Transverse colon (tissue), 4 donors: ENCODE data around the gene PTGR3. TPM values are rescaled to one million over a fixed set of nuclear protein-coding genes. Genes with fewer than 3 reads are reported as not detected.

Source experiments
- DNase-seq: peaks from one replicate; pipeline ENCODE4 v3.0.0-alpha.2; 2019
- H3K27ac ChIP-seq, 4 donors: fragments of 200-600 bp; sonication (generic); 2 replicates each; pipeline ENCODE4 v1.5.1; 2016 to 2018; ENCODE audit warnings: inconsistent platforms in 4 of 4
- H3K27me3 ChIP-seq: fragments of 200-600 bp; sonication (generic); 2 replicates; pipeline ENCODE4 v1.5.1; 2017; ENCODE audit warnings: inconsistent platforms
- H3K36me3 ChIP-seq, 4 donors: fragments of 200-600 bp; sonication (generic); 2 replicates each; pipeline ENCODE4 v1.5.1; 2017 to 2019; ENCODE audit warnings: inconsistent platforms in 4 of 4
- H3K4me1 ChIP-seq, 4 donors: fragments of 200-600 bp; sonication (generic); 2 replicates each; pipeline ENCODE4 v1.5.1; 2017 to 2020; ENCODE audit warnings: inconsistent platforms in 4 of 4
- H3K4me3 ChIP-seq, 4 donors: fragments of 200-600 bp; sonication (generic); 1 replicate in 1 of 4; 2 replicates in 3 of 4; pipeline versions ENCODE4 v1.5.1 to v1.6.1; 2017 to 2019; ENCODE audit warnings: inconsistent platforms in 4 of 4
- H3K9me3 ChIP-seq, 2 donors: fragments of 200-600 bp; sonication (generic); 2 replicates each; pipeline ENCODE4 v1.5.1; 2017 to 2019; ENCODE audit warnings: inconsistent platforms in 2 of 2
- CTCF ChIP-seq, 5 experiments: fragments of 200-600 bp in 3 of 5; fragments of 450-650 bp in 2 of 5; sonication (generic) in 3 of 5; IDR thresholded peaks; 1 replicate in 2 of 5; 2 replicates in 3 of 5; pipeline ENCODE4 v1.5.1; 2016 to 2017; ENCODE audit warnings: antibody characterized with exemption in 5 of 5, inconsistent platforms in 3 of 5, mild to moderate bottlenecking in 2 of 5, moderate library complexity in 1 of 5
- EP300 ChIP-seq: sonication (generic); formaldehyde crosslinking; IDR thresholded peaks from one replicate; pipeline ENCODE4 v1.6.1; 2017; ENCODE audit warnings: antibody characterized with exemption, low read depth
- POLR2A ChIP-seq: fragments of 450-650 bp; IDR thresholded peaks from one replicate; pipeline ENCODE4 v1.6.1; 2016; ENCODE audit warnings: antibody characterized with exemption, mild to moderate bottlenecking, moderate library complexity
- POLR2AphosphoS5 ChIP-seq, 3 donors: sonication (generic); formaldehyde crosslinking; IDR thresholded peaks; one replicate each; pipeline ENCODE4 v1.6.1; 2016; ENCODE audit warnings: antibody characterized with exemption in 3 of 3
- whole genome bisulfite sequencing, 2 donors: methylation state at CpG; one replicate each; pipeline ENCODE4 v1.1.5; 2018; ENCODE audit warnings: low coverage in 1 of 2; 5-methylcytosine and 5-hydroxymethylcytosine counted together
- in situ Hi-C, 4 donors: fragments of 200-750 bp; cut with MboI; loops; one replicate each; pipeline versions ENCODE4 v1.15.0 to v1.15.1; 2017; ENCODE audit warnings: low sequenced_read_pairs in 3 of 4, low pct_ligation_motif_present in 1 of 4, low pct_unique_long_range_greater_than_20kb in 1 of 4
- intact Hi-C: fragments of 100-400 bp; cut with DNase I; formaldehyde crosslinking; loops from one replicate; pipeline ENCODE4 v1.15.1; 2023; ENCODE audit warnings: low total_unique reads
- total RNA-seq, 4 donors: library from RNA; depleted of rRNA; stranded (reverse); fragments of >200 nt; gene quantifications; one replicate each; pipeline ENCODE4 v1.1.0, GENCODE V29; 2016

The PTGR3 gene
- total RNA-seq, 4 donors from 2014 or later = 10.1 to 45.9 (median 23.4) TPM

GRCh38 chr18:75235896-75236295, 27.0 kb upstream of the PTGR3 start:
- Histone ChIP-seq H3K9me3 (no peaks in the 10 kb centered on the region), H3K36me3 (no peaks in the 10 kb centered on the region), H3K27me3 (no peaks in the 10 kb centered on the region), H3K4me3 (no peak overlapping the region), H3K4me1 (peaks cover 0 to 8% (median 3%) of the 10 kb centered on the region in 4 donors), H3K27ac (no peak overlapping the region)
- in situ Hi-C loops (no loop called here), intact Hi-C loops (no loop called here)
- TF ChIP-seq POLR2AphosphoS5 (IDR thresholded peaks at IDR 0.05) = no peak
- TF ChIP-seq CTCF (IDR thresholded peaks at IDR 0.05) = no peak
- DNase-seq = no peak
- WGBS, 2 donors = 94 to 100% methylated on average over 2 to 13 of the region's 13 CpGs

GRCh38 chr18:75234901-75235300, 26.0 kb upstream of the PTGR3 start:
- Histone ChIP-seq H3K4me3 (no peak overlapping the region), H3K27ac (no peak overlapping the region), H3K36me3 (no peaks in the 10 kb centered on the region), H3K27me3 (no peaks in the 10 kb centered on the region), H3K4me1 (peaks cover 0 to 10% (median 4%) of the 10 kb centered on the region in 4 donors), H3K9me3 (no peaks in the 10 kb centered on the region)
- no peak for DNase-seq
- intact Hi-C loops = no loop called here
- 85 to 89% methylated on average over 9 to 12 of the region's 12 CpGs for WGBS, 2 donors
- in situ Hi-C loops = no loop called here
- TF ChIP-seq POLR2A (no peak), POLR2AphosphoS5 (IDR thresholded peaks at IDR 0.05) (no peak), CTCF (IDR thresholded peaks at IDR 0.05) (no peak), EP300 (no peak)

GRCh38 chr18:75231053-75231406, 22.1 kb upstream of the PTGR3 start:
- intact Hi-C loops (no loop called here), in situ Hi-C loops (no loop called here)
- H3K36me3 ChIP-seq = no peaks in the 10 kb centered on the region
- DNase-seq = no peak
- H3K27ac ChIP-seq = no peak overlapping the region
- H3K27me3 ChIP-seq = no peaks in the 10 kb centered on the region
- H3K4me1 ChIP-seq = peaks cover 12 to 28% (median 18%) of the 10 kb centered on the region in 4 donors
- no peak overlapping the region for H3K4me3 ChIP-seq
- H3K9me3 ChIP-seq = no peaks in the 10 kb centered on the region
- TF ChIP-seq CTCF (IDR thresholded peaks at IDR 0.05) = no peak
- TF ChIP-seq EP300 = no peak
- no peak for TF ChIP-seq POLR2A
- TF ChIP-seq POLR2AphosphoS5 (IDR thresholded peaks at IDR 0.05) = no peak
- WGBS, 2 donors = 83 to 87% methylated on average over 1 to 5 of the region's 5 CpGs

GRCh38 chr18:75230163-75231052, 21.5 kb upstream of the PTGR3 start:
- in situ Hi-C loops = no loop called here
- Histone ChIP-seq H3K36me3 (no peaks in the 10 kb centered on the region), H3K27me3 (no peaks in the 10 kb centered on the region), H3K4me3 (no peak overlapping the region), H3K4me1 (peaks cover 14 to 33% (median 18%) of the 10 kb centered on the region in 4 donors), H3K9me3 (no peaks in the 10 kb centered on the region), H3K27ac (no peak overlapping the region)
- intact Hi-C loops = no loop called here
- WGBS, 2 donors = 81 to 85% methylated on average over 11 to 17 of the region's 17 CpGs
- DNase-seq = no peak
- no peak for TF ChIP-seq CTCF (IDR thresholded peaks at IDR 0.05)
